ENCODE data around the gene TDP2.

GRCh38 chr6:24606200-24606930, 60.3 kb downstream of the TDP2 start:
- TF ChIP-seq GABPB1 (CRISPR knock-in tag; IDR thresholded peaks at IDR 0.05) (no peak), FOXJ3 (CRISPR knock-in tag; IDR thresholded peaks at IDR 0.05) (no peak), TAF1 (IDR thresholded peaks at IDR 0.05; ENCODE audit: control insufficient read depth, extremely low read depth, insufficient read depth, low read length, severe bottlenecking) (no peak), CTCF (IDR thresholded peaks at IDR 0.05 in 2 of 3, conservative IDR thresholded peaks at IDR 0.05 in 1 of 3; ENCODE audit: insufficient read depth in 2 of 3, low read depth in 1 of 3, low read length in 3 of 3) (no peak), MAX (CRISPR knock-in tag; IDR thresholded peaks at IDR 0.05) (no peak)
